Naive thymus-derived CD8-positive, alpha-beta T cell (primary cell): ENCODE measurements around the gene CLCN4. TPM values are rescaled to one million over a fixed set of nuclear protein-coding genes. Genes with fewer than 3 reads are reported as not detected.

ENCODE experiments used
- ATAC-seq, 2 donors: fragments of 150-1000 bp; cut with Tn5 transposase in 1 of 2; sonication (Bioruptor Pico), chemical (Tn5 transposase) in 1 of 2; 1 replicate in 1 of 2; 2 replicates in 1 of 2; pipeline ENCODE4 v1.10.0; 2021; ENCODE audit warnings: mild to moderate bottlenecking in 2 of 2, moderate library complexity in 2 of 2
- POLR2A ChIA-PET: fragments of 350-600 bp; sonication (Branson Sonifier 250); formaldehyde crosslinking; loops from one replicate; lab custom pipeline; 2021; ENCODE audit warnings: antibody characterized with exemption; lab: Charles Lee
- DNase-seq, 10 donors: peaks; one replicate each; pipeline versions ENCODE4 v3.0.0 to v3.0.0-alpha.2; 2020 to 2022
- H3K27ac Mint-ChIP-seq, 10 donors: one replicate each; pipeline ENCODE4 v1.8.0; 2020 to 2022; ENCODE audit warnings: mild to moderate bottlenecking in 10 of 10, mixed read lengths in 10 of 10, moderate library complexity in 4 of 10, inconsistent platforms in 1 of 10
- H3K27me3 Mint-ChIP-seq, 5 donors: one replicate each; pipeline ENCODE4 v1.8.0; 2021 to 2022; ENCODE audit warnings: mixed read lengths in 5 of 5
- H3K36me3 Mint-ChIP-seq, 3 donors: one replicate each; pipeline ENCODE4 v1.8.0; 2020 to 2022; ENCODE audit warnings: mixed read lengths in 3 of 3, mild to moderate bottlenecking in 2 of 3, inconsistent platforms in 1 of 3
- H3K4me1 Mint-ChIP-seq, 4 donors: one replicate each; pipeline ENCODE4 v1.8.0; 2021 to 2022; ENCODE audit warnings: mixed read lengths in 4 of 4
- H3K4me3 Mint-ChIP-seq, 10 donors: one replicate each; pipeline ENCODE4 v1.8.0; 2020 to 2022; ENCODE audit warnings: mild to moderate bottlenecking in 10 of 10, mixed read lengths in 10 of 10, moderate library complexity in 6 of 10, inconsistent platforms in 1 of 10
- H3K9me3 Mint-ChIP-seq, 9 donors: one replicate each; pipeline ENCODE4 v1.8.0; 2020 to 2022; ENCODE audit warnings: mixed read lengths in 9 of 9, mild to moderate bottlenecking in 3 of 9, inconsistent platforms in 1 of 9, moderate library complexity in 1 of 9
- polyA plus RNA-seq, 3 donors: library from polyadenylated mRNA; unstranded; fragments of 300-500 nt; fragmentation: Illumina TruSeq; gene quantifications; one replicate each; pipeline ENCODE4 v1.2.3, GENCODE V29; 2021
- total RNA-seq, 8 experiments: library from RNA in 2 of 8; stranded (reverse) in 2 of 8; gene quantifications; one replicate each; pipeline ENCODE4 v1.2.3 and lab custom pipeline; 2021 to 2026

Gene CLCN4
- total and polyA plus RNA-seq, 5 experiments from 2014 or later = 0.42 to 0.69 TPM; not detected in 3

- ATAC-seq (no peak), DNase-seq (no peak)
- Mint-ChIP-seq H3K4me3 (peak overlapping the region in 3 of 10 donors; percentile 36 to 76 (median 40)), H3K27me3 (peaks cover 10 to 39% (median 17%) of the 10 kb centered on the region in 5 donors), H3K4me1 (peaks cover 0 to 22% (median 4%) of the 10 kb centered on the region in 4 donors), H3K27ac (no peak overlapping the region), H3K9me3 (peaks cover 0 to 3% (median 0%) of the 10 kb centered on the region in 9 donors), H3K36me3 (no peaks in the 10 kb centered on the region)
- POLR2A ChIA-PET = no interaction called here
Observed at GRCh38 chrX:10157543-10157942, 768 bp downstream of the CLCN4 start.

- peak in 3 of 10 donors; percentile 5 to 19 (median 11) for DNase-seq
- Mint-ChIP-seq H3K27ac (no peak overlapping the region), H3K27me3 (peaks cover 12 to 41% (median 19%) of the 10 kb centered on the region in 5 donors), H3K9me3 (peaks cover 0 to 4% (median 0%) of the 10 kb centered on the region in 9 donors), H3K4me1 (peaks cover 0 to 22% (median 4%) of the 10 kb centered on the region in 4 donors), H3K36me3 (no peaks in the 10 kb centered on the region), H3K4me3 (peak overlapping the region in 5 of 10 donors; percentile 18 to 38 (median 21))
- ATAC-seq = peak in 1 of 2 donors; percentile 46
- POLR2A ChIA-PET = no interaction called here
Observed at GRCh38 chrX:10158279-10159144, 1.7 kb downstream of the CLCN4 start.

DNA sequence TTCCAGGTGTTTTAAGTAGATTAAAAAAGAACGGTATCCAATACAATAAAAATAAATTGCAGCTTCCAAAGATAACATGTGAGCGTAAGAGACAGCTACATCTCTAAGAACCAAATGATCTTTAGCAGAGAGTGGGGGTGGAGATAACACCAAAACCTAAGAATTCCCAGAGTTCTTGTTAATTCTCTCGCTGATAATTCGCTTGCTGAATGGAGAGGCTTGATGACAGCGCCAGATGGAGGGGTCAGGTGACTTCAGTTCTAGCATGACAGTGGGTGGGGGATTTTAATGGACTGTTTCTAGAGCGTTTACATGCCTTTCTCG lies 2.3 kb downstream of the CLCN4 start:
- H3K27ac Mint-ChIP-seq = no peak overlapping the region
- ATAC-seq (no peak), DNase-seq (no peak)
- H3K4me3 Mint-ChIP-seq = peak overlapping the region in 1 of 10 donors; percentile 28
- no peaks in the 10 kb centered on the region for H3K36me3 Mint-ChIP-seq
- peaks cover 12 to 46% (median 25%) of the 10 kb centered on the region in 5 donors for H3K27me3 Mint-ChIP-seq
- H3K9me3 Mint-ChIP-seq = peaks cover 0 to 8% (median 0%) of the 10 kb centered on the region in 9 donors
- peaks cover 0 to 22% (median 4%) of the 10 kb centered on the region in 4 donors for H3K4me1 Mint-ChIP-seq
- POLR2A ChIA-PET = no interaction called here

- Mint-ChIP-seq H3K27ac (no peak overlapping the region), H3K4me1 (peaks cover 0 to 19% (median 4%) of the 10 kb centered on the region in 4 donors), H3K4me3 (no peak overlapping the region), H3K9me3 (peaks cover 0 to 8% (median 0%) of the 10 kb centered on the region in 9 donors), H3K27me3 (peaks cover 12 to 46% (median 24%) of the 10 kb centered on the region in 5 donors), H3K36me3 (no peaks in the 10 kb centered on the region)
- POLR2A ChIA-PET = no interaction called here
- DNase-seq (no peak), ATAC-seq (no peak)
Observed at GRCh38 chrX:10160211-10160610, 3.4 kb downstream of the CLCN4 start.

GRCh38 chrX:10163031-10163430 lies 6.3 kb downstream of the CLCN4 start:
- Mint-ChIP-seq H3K36me3 (no peaks in the 10 kb centered on the region), H3K4me3 (no peak overlapping the region), H3K27ac (no peak overlapping the region), H3K9me3 (peaks cover 0 to 8% (median 0%) of the 10 kb centered on the region in 9 donors), H3K27me3 (peaks cover 10 to 47% (median 23%) of the 10 kb centered on the region in 5 donors), H3K4me1 (peaks cover 0 to 24% (median 2%) of the 10 kb centered on the region in 4 donors)
- no peak for DNase-seq
- POLR2A ChIA-PET = no interaction called here
- no peak for ATAC-seq

DNA sequence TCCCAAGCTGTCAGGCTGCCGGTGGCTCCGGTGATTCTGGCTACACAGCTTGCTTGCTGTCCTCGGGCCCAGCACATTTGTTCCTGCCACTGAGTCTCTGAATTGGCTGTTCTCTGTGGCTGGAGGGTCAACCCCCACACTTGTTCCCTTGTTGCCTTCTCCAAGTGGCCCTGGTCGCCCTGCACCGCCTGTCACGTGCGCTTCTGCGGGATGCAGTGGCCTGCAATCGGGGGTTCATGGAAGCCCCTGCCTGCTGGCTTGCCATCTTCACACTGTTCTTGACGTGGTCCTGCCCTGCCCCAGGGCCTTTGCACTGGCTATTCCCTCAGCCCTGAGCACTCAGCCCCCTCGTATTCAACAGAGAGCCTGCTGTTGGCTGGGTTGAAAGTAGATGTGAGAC lies 8.1 kb downstream of the CLCN4 start:
- DNase-seq (no peak), ATAC-seq (no peak)
- H3K36me3 Mint-ChIP-seq = no peaks in the 10 kb centered on the region
- no peak overlapping the region for H3K27ac Mint-ChIP-seq
- POLR2A ChIA-PET = interaction anchor here (0.5 kb wide), 1 partner anchor 254 kb away, joined by 3 read pairs; no protein-coding TSS in a partner anchor
- H3K4me1 Mint-ChIP-seq = peaks cover 0 to 22% (median 0%) of the 10 kb centered on the region in 4 donors
- peaks cover 9 to 41% (median 23%) of the 10 kb centered on the region in 5 donors for H3K27me3 Mint-ChIP-seq
- H3K4me3 Mint-ChIP-seq = no peak overlapping the region
- peaks cover 0 to 6% (median 0%) of the 10 kb centered on the region in 9 donors for H3K9me3 Mint-ChIP-seq

DNA sequence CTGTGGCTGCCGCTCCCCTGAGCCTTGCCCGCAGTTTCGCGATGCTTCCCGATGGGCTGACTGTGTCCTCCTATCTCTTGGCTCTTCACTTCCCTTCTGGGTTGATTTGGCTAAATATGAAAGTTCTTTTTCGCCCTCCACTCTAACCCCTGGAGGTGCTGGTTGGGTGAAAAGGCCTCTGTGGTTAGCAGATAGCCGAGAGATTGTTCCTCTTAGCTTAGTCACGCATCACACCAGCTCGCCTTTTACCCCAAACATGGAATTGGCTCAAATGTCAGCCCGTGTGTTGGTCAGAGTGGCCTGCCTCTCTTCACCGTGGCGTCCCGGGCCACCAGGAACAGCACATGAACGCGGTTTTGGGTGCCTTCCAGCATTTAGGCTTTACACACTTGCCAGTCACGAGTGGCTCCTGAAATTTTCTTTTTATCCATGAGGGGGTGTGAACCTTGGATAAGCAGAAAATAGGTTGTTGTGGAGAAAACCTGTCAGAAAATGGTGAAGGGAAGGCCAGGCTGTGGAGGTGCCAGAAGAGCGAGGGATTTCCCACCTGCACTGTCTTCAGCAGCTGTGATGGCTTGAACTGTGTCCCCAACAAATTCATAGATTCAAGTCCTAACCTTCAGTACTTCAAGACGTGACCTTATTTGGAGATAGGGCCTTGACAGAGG lies 8.9 kb downstream of the CLCN4 start:
- no peak for ATAC-seq
- POLR2A ChIA-PET = no interaction called here

DNA sequence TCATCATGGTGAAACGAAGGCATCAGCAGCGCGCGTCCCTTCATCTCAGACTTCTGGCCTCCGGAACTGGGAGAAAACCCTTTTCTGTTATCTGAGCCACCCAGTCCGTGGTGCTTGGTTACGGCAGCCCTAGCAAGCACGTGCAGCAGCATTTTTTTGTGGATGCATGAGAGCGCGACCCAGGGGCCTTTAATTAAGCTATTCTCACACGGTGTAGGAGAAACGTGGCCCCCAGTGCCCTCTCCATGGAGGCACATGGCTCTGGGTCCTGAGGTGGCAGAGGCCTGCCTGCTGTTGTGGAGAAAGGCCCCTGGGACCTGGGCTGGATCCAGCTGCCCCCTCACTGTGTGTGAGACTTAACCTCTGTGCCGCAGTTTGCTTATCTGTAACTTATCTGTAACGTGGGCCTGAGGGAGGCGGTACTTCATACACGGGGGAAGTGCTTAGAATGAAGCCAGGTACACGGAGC lies 9.5 kb downstream of the CLCN4 start:
- no peak for DNase-seq
- Mint-ChIP-seq H3K9me3 (peaks cover 0 to 6% (median 0%) of the 10 kb centered on the region in 9 donors), H3K27ac (no peak overlapping the region), H3K4me3 (no peak overlapping the region), H3K27me3 (peaks cover 5 to 27% (median 14%) of the 10 kb centered on the region in 5 donors), H3K36me3 (no peaks in the 10 kb centered on the region), H3K4me1 (peaks cover 0 to 24% (median 0%) of the 10 kb centered on the region in 4 donors)
- no peak for ATAC-seq
- POLR2A ChIA-PET = no interaction called here

More for the DNA sequence above, 8.9 kb downstream of the CLCN4 start:
- Mint-ChIP-seq H3K36me3 (no peaks in the 10 kb centered on the region), H3K4me1 (peaks cover 0 to 22% (median 0%) of the 10 kb centered on the region in 4 donors), H3K9me3 (peaks cover 0 to 6% (median 0%) of the 10 kb centered on the region in 9 donors), H3K27me3 (peaks cover 5 to 32% (median 15%) of the 10 kb centered on the region in 5 donors), H3K4me3 (no peak overlapping the region), H3K27ac (no peak overlapping the region)
- no peak for DNase-seq

- no peak for ATAC-seq
- Mint-ChIP-seq H3K4me3 (no peak overlapping the region), H3K4me1 (peaks cover 0 to 27% (median 0%) of the 10 kb centered on the region in 4 donors), H3K27me3 (peaks cover 5 to 22% (median 12%) of the 10 kb centered on the region in 5 donors), H3K36me3 (no peaks in the 10 kb centered on the region), H3K27ac (no peak overlapping the region), H3K9me3 (peaks cover 0 to 6% (median 0%) of the 10 kb centered on the region in 9 donors)
- no peak for DNase-seq
- POLR2A ChIA-PET = no interaction called here
Observed at GRCh38 chrX:10166731-10167151, 10.0 kb downstream of the CLCN4 start.

DNA sequence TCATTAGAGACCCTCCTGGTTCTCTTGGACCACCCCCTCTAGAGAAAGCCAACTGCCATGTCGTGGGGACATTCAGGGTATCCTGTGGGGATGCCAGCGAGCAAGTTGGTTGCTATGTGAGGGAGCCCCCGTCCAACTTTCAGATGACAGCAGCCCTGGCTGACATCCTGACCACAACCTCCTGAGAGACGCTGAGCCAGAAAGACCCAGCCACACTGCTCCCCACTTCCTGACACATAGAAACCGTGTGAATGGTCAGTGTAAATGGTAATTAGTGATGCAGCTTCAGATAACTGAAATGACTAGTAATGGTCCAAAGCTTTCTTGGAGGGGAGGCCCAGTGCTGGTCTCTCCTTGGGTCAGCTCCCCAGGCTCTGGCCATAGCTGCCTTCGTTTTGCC lies 10.8 kb downstream of the CLCN4 start:
- Mint-ChIP-seq H3K4me1 (peaks cover 0 to 27% (median 0%) of the 10 kb centered on the region in 4 donors), H3K4me3 (no peak overlapping the region), H3K9me3 (peaks cover 0 to 6% (median 0%) of the 10 kb centered on the region in 9 donors), H3K27ac (no peak overlapping the region), H3K27me3 (peaks cover 1 to 21% (median 12%) of the 10 kb centered on the region in 5 donors), H3K36me3 (no peaks in the 10 kb centered on the region)
- POLR2A ChIA-PET = no interaction called here
- DNase-seq (no peak), ATAC-seq (no peak)

- H3K4me1 Mint-ChIP-seq = peaks cover 0 to 27% (median 0%) of the 10 kb centered on the region in 4 donors
- H3K36me3 Mint-ChIP-seq = no peaks in the 10 kb centered on the region
- peaks cover 0 to 19% (median 12%) of the 10 kb centered on the region in 5 donors for H3K27me3 Mint-ChIP-seq
- DNase-seq = no peak
- peaks cover 0 to 4% (median 0%) of the 10 kb centered on the region in 9 donors for H3K9me3 Mint-ChIP-seq
- no peak overlapping the region for H3K27ac Mint-ChIP-seq
- POLR2A ChIA-PET = no interaction called here
- H3K4me3 Mint-ChIP-seq = no peak overlapping the region
- no peak for ATAC-seq
Observed at GRCh38 chrX:10168226-10168625, 11.5 kb downstream of the CLCN4 start.

- POLR2A ChIA-PET = no interaction called here
- Mint-ChIP-seq H3K4me1 (peaks cover 0 to 27% (median 0%) of the 10 kb centered on the region in 4 donors), H3K27ac (no peak overlapping the region), H3K4me3 (no peak overlapping the region), H3K9me3 (no peaks in the 10 kb centered on the region), H3K27me3 (peaks cover 0 to 15% (median 3%) of the 10 kb centered on the region in 5 donors), H3K36me3 (no peaks in the 10 kb centered on the region)
- DNase-seq (no peak), ATAC-seq (no peak)
Observed at GRCh38 chrX:10169175-10169574, 12.4 kb downstream of the CLCN4 start.
